Measurements from ENCODE around the gene B4GALT1.

B4GALT1 gene

DNA sequence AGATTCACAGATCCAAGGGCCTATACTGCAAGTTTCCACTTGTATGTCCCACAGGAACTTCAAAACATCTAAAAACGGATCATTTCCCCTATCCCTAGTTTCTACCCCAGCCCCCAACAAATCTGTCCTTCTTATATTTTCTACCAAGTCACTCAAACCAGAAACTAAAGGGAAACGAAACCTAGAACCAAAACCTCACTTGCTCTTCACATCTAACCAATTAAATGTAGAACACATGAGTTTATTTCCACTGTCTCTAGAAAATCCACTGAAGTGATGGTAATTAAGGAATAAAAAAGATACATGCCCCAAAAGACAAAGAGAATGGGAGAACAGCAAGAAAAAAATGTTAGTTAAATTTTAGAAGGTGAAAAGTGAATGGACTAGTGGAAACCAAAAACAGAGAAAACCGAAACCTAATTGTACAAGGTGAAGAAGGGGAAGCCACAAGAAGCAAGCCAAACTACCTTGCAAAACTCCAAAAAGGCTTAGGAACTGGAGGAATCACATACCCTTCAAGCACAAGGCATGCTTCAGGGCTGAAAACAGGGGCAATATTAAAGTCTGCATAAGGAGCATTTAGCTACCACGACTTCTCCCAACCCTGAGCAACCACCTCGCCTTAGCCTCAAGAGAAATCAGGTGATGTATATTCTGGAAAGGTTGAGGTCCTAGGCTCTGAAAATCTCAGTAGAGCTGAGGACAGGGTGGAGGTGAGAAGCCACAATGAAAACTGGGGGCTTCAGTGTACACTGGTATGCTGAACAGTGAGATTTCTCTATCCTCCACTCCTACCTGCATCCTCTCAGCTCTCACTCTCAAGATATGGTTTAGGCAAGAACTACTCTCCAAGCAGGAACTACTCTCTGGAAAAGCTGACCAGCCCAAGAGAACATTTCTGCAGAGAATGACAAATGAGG lies 101.7 kb downstream of the B4GALT1 start:
- ATAC-seq (replicated peaks) (no peak), DNase-seq (no peak)
- Mint-ChIP-seq H3K4me3 (no peak overlapping the region), H3K4me1 (ENCODE audit: low read depth in 2 of 2) (peaks cover 5 to 16% of the 10 kb centered on the region in 2 donors), H3K27me3 (no peaks in the 10 kb centered on the region), H3K36me3 (ENCODE audit: insufficient read depth) (peaks cover 90% of the 10 kb centered on the region), H3K27ac (peak overlapping the region in 1 of 2 donors; percentile 21), H3K9me3 (no peaks in the 10 kb centered on the region)
